Neural cell (in vitro differentiated cells): Measurements from ENCODE around the gene BCL2L14. TPM values are rescaled to one million over a fixed set of nuclear protein-coding genes. Genes with fewer than 3 reads are reported as not detected.

Source experiments
- H2AFZ ChIP-seq: fragments of 200-600, 300-800 bp; sonication (generic), shearing (Covaris generic); 2 replicates; pipeline ENCODE4 v1.6.0; 2014; ENCODE audit warnings: low read depth, mild to moderate bottlenecking, antibody characterized with exemption, low read length, moderate library complexity
- H3F3A ChIP-seq: fragments of 200-600 bp; shearing (Covaris generic); 2 replicates; pipeline ENCODE4 v1.6.1; 2016; ENCODE audit warnings: mild to moderate bottlenecking, moderate library complexity, mixed read lengths, antibody characterized with exemption, low read length; ENCODE audit not compliant: insufficient read depth, poor library complexity, severe bottlenecking
- H3K27ac ChIP-seq: fragments of 200-600, 300-800 bp; sonication (generic), shearing (Covaris generic); 2 replicates; pipeline ENCODE4 v1.5.1; 2014; ENCODE audit warnings: mild to moderate bottlenecking, low read length, moderate library complexity
- H3K27me3 ChIP-seq: fragments of 300-800, 200-600 bp; sonication (generic), shearing (Covaris generic); 2 replicates; pipeline ENCODE4 v1.6.0; 2014; ENCODE audit warnings: mild to moderate bottlenecking, low read depth, low read length, moderate library complexity; ENCODE audit not compliant: insufficient read depth
- H3K36me3 ChIP-seq: fragments of 300-800, 200-600 bp; sonication (generic), shearing (Covaris generic); 2 replicates; pipeline ENCODE4 v1.5.1; 2014; ENCODE audit warnings: mild to moderate bottlenecking, antibody characterized with exemption, low read length, moderate library complexity; ENCODE audit not compliant: insufficient read depth
- H3K4me2 ChIP-seq: fragments of 300-800, 200-600 bp; sonication (generic), shearing (Covaris generic); 2 replicates; pipeline ENCODE4 v1.6.0; 2014; ENCODE audit warnings: mild to moderate bottlenecking, low read length
- H3K4me3 ChIP-seq: fragments of 300-800, 200-600 bp; sonication (generic), shearing (Covaris generic); 2 replicates; pipeline ENCODE4 v1.5.1; 2014; ENCODE audit warnings: mild to moderate bottlenecking, low read length, moderate library complexity
- H3K79me2 ChIP-seq: fragments of 200-600 bp; shearing (Covaris generic); replicated peaks from 2 replicates; pipeline ENCODE4 v1.6.0; 2014; ENCODE audit warnings: mild to moderate bottlenecking, low read length, moderate library complexity; ENCODE audit not compliant: insufficient read depth
- H3K9ac ChIP-seq: fragments of 300-800, 200-600 bp; sonication (generic), shearing (Covaris generic); 2 replicates; pipeline ENCODE4 v1.6.1; 2016; ENCODE audit warnings: mild to moderate bottlenecking, low read length, mixed read lengths
- H3K9me2 ChIP-seq: fragments of 200-600 bp; shearing (Covaris generic); 2 replicates; pipeline ENCODE4 v1.6.1; 2016; ENCODE audit warnings: mild to moderate bottlenecking, low read length, mixed read lengths; ENCODE audit not compliant: insufficient read depth
- H3K9me3 ChIP-seq: fragments of 200-600, 300-800 bp; sonication (generic), shearing (Covaris generic); 2 replicates; pipeline ENCODE4 v1.6.1; 2016; ENCODE audit warnings: mild to moderate bottlenecking, mixed run types, low read length, moderate library complexity, mixed read lengths
- H4K20me1 ChIP-seq: fragments of 200-600 bp; shearing (Covaris generic); 2 replicates; pipeline ENCODE4 v1.6.1; 2016; ENCODE audit warnings: mild to moderate bottlenecking, mixed run types; ENCODE audit not compliant: insufficient read depth
- CTCF ChIP-seq: fragments of 450-650 bp; IDR thresholded peaks from 2 replicates; pipeline ENCODE4 v1.5.1; 2014; ENCODE audit warnings: antibody characterized with exemption, mild to moderate bottlenecking, moderate library complexity; ENCODE audit not compliant: poor library complexity, severe bottlenecking
- EP300 ChIP-seq: fragments of 450-650 bp; conservative IDR thresholded peaks from 2 replicates; pipeline ENCODE4 v1.6.1; 2014; ENCODE audit warnings: antibody characterized with exemption, mild to moderate bottlenecking, moderate library complexity; ENCODE audit not compliant: poor library complexity, severe bottlenecking
- EZH2 ChIP-seq: fragments of 200-600, 300-800 bp; shearing (Covaris generic), sonication (generic); IDR thresholded peaks from 2 replicates; pipeline ENCODE4 v1.6.1; 2014; ENCODE audit warnings: antibody characterized with exemption, low read length, borderline replicate concordance, mild to moderate bottlenecking; ENCODE audit not compliant: insufficient read depth, poor library complexity, severe bottlenecking
- MXI1 ChIP-seq: fragments of 450-650 bp; conservative IDR thresholded peaks from 2 replicates; pipeline ENCODE4 v1.6.1; 2014; ENCODE audit warnings: antibody characterized with exemption, mild to moderate bottlenecking; ENCODE audit not compliant: poor library complexity, severe bottlenecking
- POLR2AphosphoS5 ChIP-seq: IDR thresholded peaks from 2 replicates; pipeline ENCODE4 v1.6.1; 2012
- RAD21 ChIP-seq: fragments of 450-650 bp; conservative IDR thresholded peaks from 2 replicates; pipeline ENCODE4 v1.6.1; 2014; ENCODE audit warnings: antibody characterized with exemption, mild to moderate bottlenecking, moderate library complexity
- REST ChIP-seq: IDR thresholded peaks from 2 replicates; pipeline ENCODE4 v1.6.1; 2012; ENCODE audit warnings: borderline replicate concordance
- SMC3 ChIP-seq: fragments of 450-650 bp; conservative IDR thresholded peaks from 2 replicates; pipeline ENCODE4 v1.6.1; 2014; ENCODE audit warnings: antibody characterized with exemption, mild to moderate bottlenecking, moderate library complexity; ENCODE audit not compliant: poor library complexity
- TAF1 ChIP-seq: IDR thresholded peaks from 2 replicates; pipeline ENCODE4 v1.6.1; 2012; ENCODE audit warnings: low read depth
- polyA plus RNA-seq: library from polyadenylated mRNA; depleted of rRNA; stranded (reverse); fragments of >200 nt; gene quantifications from 2 replicates; pipeline ENCODE4 v1.2.3, GENCODE V29; 2014

Gene BCL2L14
- polyA plus RNA-seq, 1 donor from 2014 or later, result not detected

- H3K9me3 ChIP-seq, result no peaks in the 10 kb centered on the region
- H3F3A ChIP-seq, result no peaks in the 10 kb centered on the region
- no peak overlapping the region for H3K4me3 ChIP-seq
- no peaks in the 10 kb centered on the region for H3K36me3 ChIP-seq
- no peaks in the 10 kb centered on the region for H3K9me2 ChIP-seq
- H3K9ac ChIP-seq, result no peak overlapping the region
- no peak overlapping the region for H3K4me2 ChIP-seq
- no peak overlapping the region for H3K27ac ChIP-seq
- no peak for TF ChIP-seq MXI1
- TF ChIP-seq SMC3, result no peak
- TF ChIP-seq REST, result no peak
- no peak for TF ChIP-seq EP300
- TF ChIP-seq POLR2AphosphoS5, result no peak
- TF ChIP-seq RAD21, result no peak
- no peak for TF ChIP-seq TAF1
- no peak for TF ChIP-seq CTCF
- TF ChIP-seq EZH2, result no peak
- H3K79me2 ChIP-seq, result no peaks in the 10 kb centered on the region
- no peak overlapping the region for H2AFZ ChIP-seq
- no peaks in the 10 kb centered on the region for H3K27me3 ChIP-seq
- no peaks in the 10 kb centered on the region for H4K20me1 ChIP-seq
These were observed 33.8 kb upstream of the BCL2L14 start for GRCh38 chr12:12036901-12037300.

GRCh38 chr12:12039897-12040296 lies 30.8 kb upstream of the BCL2L14 start:
- H3K36me3 ChIP-seq, result no peaks in the 10 kb centered on the region
- H3K27ac ChIP-seq, result no peak overlapping the region
- H3F3A ChIP-seq, result no peaks in the 10 kb centered on the region
- no peak overlapping the region for H3K9ac ChIP-seq
- no peaks in the 10 kb centered on the region for H3K79me2 ChIP-seq
- no peak overlapping the region for H2AFZ ChIP-seq
- H3K4me3 ChIP-seq, result no peak overlapping the region
- TF ChIP-seq CTCF (no peak), EZH2 (no peak), TAF1 (no peak), RAD21 (no peak), POLR2AphosphoS5 (no peak), SMC3 (no peak), REST (no peak)
- no peak overlapping the region for H3K4me2 ChIP-seq
- H3K9me2 ChIP-seq, result no peaks in the 10 kb centered on the region
- H3K9me3 ChIP-seq, result no peaks in the 10 kb centered on the region
- H3K27me3 ChIP-seq, result no peaks in the 10 kb centered on the region
- no peaks in the 10 kb centered on the region for H4K20me1 ChIP-seq
